ENCODE data around the gene ATP2A1. TPM values are rescaled to one million over a fixed set of nuclear protein-coding genes. Genes with fewer than 3 reads are reported as not detected.
"Not testable (repeated sequence)": the region's sequence is repeated elsewhere in the genome, so short reads cannot be mapped to it uniquely, and the experiment has no call there.

Gene ATP2A1
- total RNA-seq, 2 donors from 2014 or later, result 0.27 to 0.37 TPM

GRCh38 chr16:28877655-28878000 is 660 bp upstream of the ATP2A1 start:
- intact Hi-C loops (cut with DNase I), result no loop called here
- no peak for ATAC-seq
- DNase-seq, result no peak

DNA sequence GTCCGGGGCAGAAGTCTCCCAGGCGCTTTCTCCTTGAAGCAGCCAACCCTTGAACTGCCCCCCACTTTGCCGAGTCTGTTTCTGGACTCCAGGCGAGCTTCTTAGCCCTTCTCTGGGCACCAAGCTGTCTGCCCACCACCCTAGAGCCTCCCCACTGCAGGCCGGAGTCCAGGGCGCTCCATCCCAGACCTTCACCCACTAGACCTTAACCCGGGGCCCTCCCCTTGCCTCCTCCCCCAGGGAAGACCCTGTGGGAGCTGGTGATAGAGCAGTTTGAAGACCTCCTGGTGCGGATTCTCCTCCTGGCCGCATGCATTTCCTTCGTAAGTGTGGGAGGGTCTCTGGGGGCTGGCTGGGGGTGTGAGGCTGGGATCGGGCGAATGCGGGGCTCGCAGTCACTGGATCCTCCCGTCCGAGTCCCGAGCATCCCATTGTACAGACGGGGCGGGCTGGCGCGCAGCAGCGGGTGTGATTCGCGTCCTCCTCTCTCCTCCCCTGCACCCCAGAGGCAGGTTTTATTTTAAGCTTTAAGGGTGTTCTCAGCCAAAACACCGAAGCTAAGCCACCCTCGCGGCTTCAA is 1.1 kb downstream of the ATP2A1 start:
- intact Hi-C loops (cut with DNase I), result no loop called here
- ATAC-seq, result peak; percentile 35 to 52
- DNase-seq, result peak; percentile 40

- peak; percentile 92 for DNase-seq
- intact Hi-C loops (cut with DNase I), result no loop called here
- ATAC-seq, result peak; percentile 96 to 98
Observed at GRCh38 chr16:28879841-28880588, 1.7 kb downstream of the ATP2A1 start.

DNA sequence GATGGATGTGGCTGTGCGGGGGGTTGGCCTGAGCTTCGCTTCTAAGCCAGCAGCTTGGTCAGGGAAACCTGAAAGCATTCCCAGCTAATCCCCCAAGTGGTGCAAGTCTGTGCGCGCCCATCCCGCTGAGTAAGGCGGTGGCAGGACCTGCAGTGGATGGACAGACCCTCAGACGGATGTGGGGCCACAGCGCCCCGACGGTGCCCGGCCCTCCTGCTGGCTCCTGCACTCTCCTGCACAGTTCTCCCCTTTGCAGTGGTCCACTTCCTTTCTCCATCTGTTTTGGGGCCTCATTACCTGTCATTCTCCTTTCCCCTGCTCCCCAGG is 2.3 kb downstream of the ATP2A1 start:
- ATAC-seq (no peak), DNase-seq (no peak)
- intact Hi-C loops (cut with DNase I), result no loop called here

DNA sequence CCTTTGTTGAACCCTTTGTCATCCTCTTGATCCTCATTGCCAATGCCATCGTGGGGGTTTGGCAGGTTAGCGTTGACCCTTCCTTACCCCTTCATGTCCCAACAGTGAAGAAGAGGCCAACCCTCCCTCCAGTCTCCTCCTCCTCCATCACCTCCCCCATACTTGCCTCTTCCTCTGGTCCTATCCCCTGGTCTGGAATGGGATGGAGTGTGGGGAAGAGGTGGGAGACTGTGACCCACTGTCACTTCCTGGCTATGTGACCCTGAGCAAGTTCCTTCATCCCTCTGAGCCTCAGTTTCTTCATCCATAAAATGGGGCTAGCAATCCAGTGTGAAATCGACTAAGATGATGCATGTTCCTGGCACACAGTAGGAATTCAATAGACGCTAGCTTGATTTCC is 2.7 kb downstream of the ATP2A1 start:
- ATAC-seq, result no peak
- intact Hi-C loops (cut with DNase I), result no loop called here

GRCh38 chr16:28881565-28881964 is 3.3 kb downstream of the ATP2A1 start:
- intact Hi-C loops (cut with DNase I); ATAC-seq; DNase-seq: not testable (repeated sequence)

More for the DNA sequence above, 2.7 kb downstream of the ATP2A1 start:
- no peak for DNase-seq

DNA sequence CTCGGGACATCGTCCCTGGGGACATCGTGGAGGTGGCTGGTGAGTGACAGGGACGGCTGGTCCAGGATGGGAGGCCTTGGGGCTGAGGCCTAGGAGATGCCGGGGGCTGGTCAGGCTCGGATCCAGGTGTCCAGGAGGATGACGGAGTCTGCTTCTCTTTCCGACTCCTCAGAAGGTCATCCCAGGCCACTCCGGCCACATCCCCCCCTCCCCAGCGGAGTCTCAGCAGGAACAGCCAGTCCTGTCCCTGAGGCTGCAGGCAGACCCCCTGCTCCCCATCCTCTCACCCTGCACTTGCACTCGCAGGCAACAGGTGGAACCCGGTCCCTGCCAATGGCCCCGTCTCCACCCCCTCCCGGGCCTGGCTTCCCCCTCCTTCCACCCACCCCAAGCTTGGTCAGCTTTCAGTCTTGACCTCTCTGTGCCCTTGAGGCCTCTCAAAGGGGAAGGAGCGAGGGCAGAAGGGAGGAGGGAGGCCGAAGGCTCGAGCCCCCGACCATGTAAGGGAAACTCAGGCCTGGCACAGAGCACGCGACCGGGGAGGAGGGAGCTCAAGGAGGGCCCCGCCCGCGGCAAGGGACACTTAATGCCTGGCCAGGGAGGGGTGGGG is 4.4 kb downstream of the ATP2A1 start:
- ATAC-seq, result no peak
- intact Hi-C loops (cut with DNase I), result no loop called here
- no peak for DNase-seq

DNA sequence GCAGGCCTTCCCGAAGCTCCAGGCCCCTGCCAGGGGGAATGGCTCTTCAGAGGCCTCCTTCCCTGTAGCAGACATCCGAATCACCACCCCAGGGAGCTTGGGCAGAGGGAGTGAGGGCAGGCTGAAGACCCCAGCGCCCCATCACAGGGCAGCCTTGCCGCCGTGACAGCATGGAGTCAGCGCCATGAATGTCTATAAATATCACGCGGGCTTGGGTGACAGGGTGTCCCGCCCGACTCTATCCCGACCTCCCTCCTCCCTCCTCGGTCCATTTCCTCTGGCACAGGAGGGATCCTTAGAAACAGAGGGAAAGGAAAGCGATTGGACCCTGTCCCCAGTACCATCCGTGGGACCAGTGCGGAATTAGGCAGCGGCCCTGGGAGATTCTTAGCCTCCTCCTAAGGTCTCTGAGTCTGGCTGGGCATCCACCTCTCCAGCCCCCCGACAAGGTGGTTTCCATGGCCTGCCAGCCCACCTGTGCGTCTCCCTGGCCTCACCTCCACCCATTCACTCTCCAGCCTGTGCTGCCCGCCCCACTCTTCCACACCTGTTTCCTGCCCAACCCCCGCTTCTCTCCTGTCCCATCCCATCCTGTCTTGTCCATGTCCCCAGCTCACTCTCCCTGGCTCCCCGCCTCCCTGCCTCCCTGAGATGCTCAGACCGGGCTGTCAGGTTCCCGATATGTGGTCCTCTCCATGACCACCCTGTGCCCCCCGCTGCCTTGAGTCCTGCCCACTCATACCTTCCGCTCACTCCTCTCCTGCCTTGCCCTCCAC is 5.1 kb downstream of the ATP2A1 start:
- no peak for DNase-seq
- intact Hi-C loops (cut with DNase I), result no loop called here
- no peak for ATAC-seq

DNA sequence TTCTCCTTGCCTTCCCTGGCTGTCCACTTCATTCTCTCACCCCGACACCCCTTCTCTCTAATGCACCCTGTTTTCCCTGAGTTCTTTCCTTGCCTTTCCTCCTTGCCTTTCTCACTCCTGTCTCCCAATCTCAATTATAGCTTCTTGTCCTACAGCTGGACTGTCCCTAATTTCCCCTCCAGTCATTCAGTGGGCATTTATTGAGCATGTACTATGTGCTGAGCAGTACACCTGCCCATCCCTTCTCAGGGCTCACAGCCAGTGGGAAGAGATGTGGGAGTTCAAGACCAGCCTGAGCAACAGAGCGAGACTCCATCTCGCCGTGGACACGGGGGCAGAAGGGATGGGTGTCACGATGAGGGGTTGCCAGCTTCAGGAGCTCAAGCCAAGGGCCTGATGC is 5.8 kb downstream of the ATP2A1 start:
- no peak for ATAC-seq
- DNase-seq, result no peak
- intact Hi-C loops (cut with DNase I), result no loop called here

- intact Hi-C loops (cut with DNase I), result no loop called here
- ATAC-seq, result no peak
- DNase-seq, result no peak
Observed at GRCh38 chr16:28886945-28887344, 8.7 kb downstream of the ATP2A1 start.

DNA sequence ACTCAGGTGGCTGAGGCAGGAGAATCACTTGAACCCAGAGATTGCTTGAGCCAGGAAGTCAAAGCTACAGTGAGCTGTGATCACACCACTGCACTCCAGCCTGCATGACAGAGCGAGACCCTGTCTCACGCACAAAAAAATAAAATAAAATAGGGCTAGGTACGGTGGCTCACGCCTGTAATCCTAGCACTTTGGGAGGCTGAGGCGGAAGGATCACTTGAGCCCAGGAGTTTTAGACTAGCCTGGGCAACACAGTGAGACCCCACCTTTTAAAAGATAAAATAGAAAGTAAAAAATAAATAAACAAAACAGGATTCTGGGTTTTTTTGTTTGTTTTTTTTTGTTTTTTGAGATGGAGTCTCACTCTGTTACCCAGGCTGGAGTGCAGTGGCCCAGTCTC is 12.1 kb downstream of the ATP2A1 start:
- ATAC-seq; intact Hi-C loops (cut with DNase I); DNase-seq: not testable (repeated sequence)

DNA sequence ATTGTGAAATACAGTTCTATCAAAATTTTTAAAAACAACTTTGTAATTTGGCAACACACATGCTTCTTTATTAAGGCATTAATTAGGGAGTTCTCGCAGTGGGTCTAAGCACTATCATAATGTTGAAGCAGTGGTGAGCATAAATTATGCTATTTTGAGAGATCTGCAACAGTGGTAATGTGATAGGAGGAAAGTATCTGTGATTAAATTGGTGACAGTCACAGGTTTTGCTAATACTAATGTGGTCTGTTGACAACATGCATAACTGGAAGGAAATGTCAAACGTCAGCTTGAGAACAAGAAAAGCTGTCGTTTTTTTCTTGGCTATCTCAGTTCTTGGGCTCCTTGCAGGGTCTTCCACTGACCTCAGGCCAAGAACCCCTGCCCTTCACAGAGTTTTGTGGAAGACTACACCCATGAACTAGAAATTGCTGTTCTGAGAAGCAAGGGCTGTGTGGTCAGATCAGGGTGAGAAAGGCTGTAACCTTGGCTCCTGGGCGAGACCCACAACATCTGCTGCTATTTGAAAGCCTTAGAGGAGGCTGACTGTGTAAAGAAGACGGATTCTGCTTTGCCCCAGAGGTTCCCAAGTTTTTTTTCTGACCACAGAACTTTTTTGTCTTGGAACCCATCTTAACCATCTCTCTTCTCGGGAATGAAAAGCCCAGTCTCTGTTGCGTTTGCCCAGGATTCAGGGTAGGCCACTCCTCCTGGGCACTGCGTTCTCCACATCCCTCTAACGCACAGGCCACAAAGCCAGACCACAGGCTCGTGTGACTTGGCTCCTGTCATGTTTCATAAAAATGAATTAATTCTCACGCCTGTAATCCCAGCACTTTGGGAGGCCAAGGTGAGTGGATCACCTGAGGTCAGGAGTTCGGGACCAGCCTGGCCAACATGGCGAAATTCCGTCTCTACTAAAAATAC is 13.9 kb downstream of the ATP2A1 start:
- ATAC-seq (no peak), DNase-seq (no peak)
- intact Hi-C loops (cut with DNase I), result no loop called here

DNA sequence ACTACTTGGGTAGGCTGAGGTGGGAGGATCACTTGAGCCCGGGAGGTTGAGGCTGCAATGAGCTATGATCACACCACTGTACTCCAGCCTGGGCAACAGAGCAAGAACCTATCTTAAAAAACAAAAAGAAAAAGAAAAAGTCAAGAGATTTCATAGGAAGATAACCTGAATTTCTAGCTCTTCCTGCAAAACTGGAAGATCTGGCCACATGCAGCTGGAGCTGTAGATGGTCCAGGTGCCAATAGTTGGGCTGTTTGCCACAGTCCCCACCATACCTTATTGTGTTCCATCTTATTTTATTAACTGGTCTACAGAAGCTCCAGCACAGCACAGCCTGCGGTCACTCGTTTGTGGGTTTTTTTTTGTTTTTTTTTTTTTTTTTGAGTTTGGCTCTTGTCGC is 15.0 kb downstream of the ATP2A1 start:
- no peak for DNase-seq
- intact Hi-C loops (cut with DNase I), result no loop called here
- ATAC-seq, result no peak

DNA sequence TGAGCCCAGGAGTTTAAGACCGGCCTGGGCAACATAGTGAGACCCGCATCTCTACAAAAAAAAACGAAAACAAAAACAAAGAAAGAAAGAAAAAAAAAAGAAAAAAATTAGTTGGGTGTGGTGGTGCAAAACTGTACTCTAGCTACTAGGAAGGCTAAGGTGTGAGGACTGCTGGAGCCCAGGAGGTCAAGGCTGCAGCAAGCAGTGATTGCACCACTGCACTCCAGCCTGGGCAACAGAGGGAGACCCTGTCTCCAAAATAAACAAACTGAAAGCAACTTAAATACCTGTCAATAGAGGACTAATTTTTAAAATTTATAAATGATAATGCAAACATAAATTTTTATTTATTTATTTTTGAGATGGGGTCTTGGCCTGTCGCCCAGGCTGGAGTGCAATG is 17.3 kb downstream of the ATP2A1 start:
- DNase-seq, result no peak
- no peak for ATAC-seq
- intact Hi-C loops (cut with DNase I), result no loop called here

GRCh38 chr16:28897826-28898225 is 19.5 kb downstream of the ATP2A1 start:
- DNase-seq (no peak), ATAC-seq (no peak)
- intact Hi-C loops (cut with DNase I), result no loop called here

- DNase-seq (no peak), ATAC-seq (no peak)
- intact Hi-C loops (cut with DNase I), result no loop called here
Observed at GRCh38 chr16:28898266-28898665, 20.0 kb downstream of the ATP2A1 start.

DNA sequence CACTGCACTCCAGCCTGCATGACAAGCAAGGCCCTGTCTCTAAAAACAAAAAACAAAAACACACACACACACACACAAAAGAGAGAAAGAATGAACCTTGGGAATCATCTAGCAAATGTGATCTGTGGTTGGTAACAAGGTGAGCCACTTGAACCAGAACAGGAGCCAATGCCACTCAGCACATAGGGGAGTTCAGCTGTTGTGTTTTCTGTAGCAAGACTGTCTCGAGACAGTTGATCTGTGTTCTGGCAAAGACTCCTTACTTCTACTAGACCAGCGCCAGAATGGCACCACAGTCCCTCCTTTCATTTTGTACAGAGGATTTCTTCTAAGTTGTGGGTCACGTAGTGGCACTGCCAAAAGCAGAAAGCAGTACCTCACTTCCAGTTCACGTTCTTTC is 20.7 kb downstream of the ATP2A1 start:
- DNase-seq (no peak), ATAC-seq (no peak)
- intact Hi-C loops (cut with DNase I), result no loop called here

- ATAC-seq, result no peak
- DNase-seq, result no peak
- intact Hi-C loops (cut with DNase I), result no loop called here
Observed at GRCh38 chr16:28899882-28900590, 21.7 kb downstream of the ATP2A1 start.

- no peak for DNase-seq
- intact Hi-C loops (cut with DNase I), result no loop called here
- no peak for ATAC-seq
Observed at GRCh38 chr16:28900601-28901000, 22.3 kb downstream of the ATP2A1 start.

Measured in left cardiac atrium (tissue), 4 donors.